ENCODE results near the gene ZNF362. TPM values are rescaled to one million over a fixed set of nuclear protein-coding genes. Genes with fewer than 3 reads are reported as not detected.

ZNF362 gene
- total and polyA plus RNA-seq, 10 of the 15 experiments (the other 5 are each of a cell fraction or from before 2014, with no cell fraction given), result 0.74 to 22.8 (median 7.4) TPM

- H4K20me1 ChIP-seq (ENCODE audit: control insufficient read depth, insufficient read depth), result no peaks in the 10 kb centered on the region; the same call in 1 of the 2 replicates
- no peak for FAIRE-seq
Measured at GRCh38 chr1:33261344-33261743, 5.1 kb downstream of the ZNF362 start.

More at GRCh38 chr1:33261344-33261743, 5.1 kb downstream of the ZNF362 start:
- H3K27me3 ChIP-seq (replicated peaks in 1 of 2; ENCODE audit: control insufficient read depth in 2 of 2, insufficient read depth in 2 of 2, low read length in 1 of 2), result no peaks in the 10 kb centered on the region
- TF ChIP-seq E4F1 (IDR thresholded peaks at IDR 0.05; ENCODE audit: borderline replicate concordance, partially characterized antibody) (no peak), IKZF2 (IDR thresholded peaks at IDR 0.05) (0 out of 4 replicates have a peak, but pooled peaks of 1 of the 2 experiments have one; percentile 9), CHD2 (IDR thresholded peaks at IDR 0.05; ENCODE audit: borderline replicate concordance, low read depth, low read length) (no peak), MEF2B (IDR thresholded peaks at IDR 0.05; ENCODE audit: partially characterized antibody, poor library complexity, severe bottlenecking) (peak; percentile 36), ASH2L (IDR thresholded peaks at IDR 0.05; ENCODE audit: borderline replicate concordance, low read depth) (no peak), FOXM1 (IDR thresholded peaks at IDR 0.05; ENCODE audit: low read depth, low read length) (no peak), IKZF1 (conservative IDR thresholded peaks at IDR 0.05) (0 out of 2 replicates have a peak, but pooled peaks have one; percentile 11)
- ChIA-PET RAD21 (ENCODE audit: unreplicated experiment) (no interaction called here), CTCF (interaction anchor here (1.4 to 1.8 kb wide), 2 partner anchors 10 to 35 kb away, joined by 4 to 6 read pairs; no protein-coding TSS in a partner anchor), SMC1A (ENCODE audit: uncharacterized antibody, unreplicated experiment) (interaction anchor here (1.0 to 1.6 kb wide), 4 partner anchors 13 to 210 kb away, joined by 3 to 4 read pairs (median 3); no protein-coding TSS in a partner anchor), POLR2A (interaction anchor here (1.0 kb wide), 1 partner anchor 90 kb away, joined by 3 read pairs; no protein-coding TSS in a partner anchor)
- H3K36me3 ChIP-seq (ENCODE audit: control insufficient read depth in 2 of 2, insufficient read depth in 2 of 2, low read length in 1 of 2), result no peaks in the 10 kb centered on the region
- in situ Hi-C loops (cut with MboI), result no loop called here
- 80% methylated on average over 7 of the region's 7 CpGs for WGBS (ENCODE audit: insufficient coverage, insufficient replicate concordance, low lambda C conversion rate, missing lambda C conversion rate)
- no peak overlapping the region for H3K27ac ChIP-seq (ENCODE audit: control insufficient read depth, insufficient read depth)
- intact Hi-C loops (cut with micrococcal nuclease; ENCODE audit: unreplicated experiment), result no loop called here
- no peaks in the 10 kb centered on the region for H3K9me3 ChIP-seq (replicated peaks; ENCODE audit: control insufficient read depth, insufficient read depth, low read length)
- H3K4me2 ChIP-seq (ENCODE audit: control insufficient read depth, insufficient read depth), result peak overlapping the region; percentile 7; the same call in 1 of the 2 replicates
- DNase-seq (ENCODE audit: low read depth, low spot score), result no peak
- no peak overlapping the region for H3K9ac ChIP-seq (ENCODE audit: control insufficient read depth, insufficient read depth, low read length)
- peaks cover 28% of the 10 kb centered on the region for H3K79me2 ChIP-seq (ENCODE audit: control insufficient read depth, insufficient read depth, low read length)
- H3K4me3 ChIP-seq, result no peak overlapping the region
- peaks cover 29% of the 10 kb centered on the region for H3K4me1 ChIP-seq (ENCODE audit: control insufficient read depth, insufficient read depth, low read length)
- no TSS peak for BruUV-seq (replicated peaks)
- ATAC-seq, result no peak
- H2AFZ ChIP-seq (ENCODE audit: control insufficient read depth, low read depth, low read length), result no peak overlapping the region

Measured in GM12878 (cell line).